Fibroblast of skin of abdomen (primary cell): Measurements from ENCODE around the gene PLEKHA6.

Experiments
- DNase-seq: peaks from one replicate; pipeline ENCODE4 v3.0.0-alpha.2; 2013

The PLEKHA6 gene

GRCh38 chr1:204380293-204380831 lies 20.6 kb upstream of the PLEKHA6 start:
- no peak for DNase-seq

GRCh38 chr1:204377800-204378668 lies 18.3 kb upstream of the PLEKHA6 start:
- DNase-seq, result no peak

- DNase-seq, result no peak
Observed at GRCh38 chr1:204376919-204377799, 17.4 kb upstream of the PLEKHA6 start.

DNA sequence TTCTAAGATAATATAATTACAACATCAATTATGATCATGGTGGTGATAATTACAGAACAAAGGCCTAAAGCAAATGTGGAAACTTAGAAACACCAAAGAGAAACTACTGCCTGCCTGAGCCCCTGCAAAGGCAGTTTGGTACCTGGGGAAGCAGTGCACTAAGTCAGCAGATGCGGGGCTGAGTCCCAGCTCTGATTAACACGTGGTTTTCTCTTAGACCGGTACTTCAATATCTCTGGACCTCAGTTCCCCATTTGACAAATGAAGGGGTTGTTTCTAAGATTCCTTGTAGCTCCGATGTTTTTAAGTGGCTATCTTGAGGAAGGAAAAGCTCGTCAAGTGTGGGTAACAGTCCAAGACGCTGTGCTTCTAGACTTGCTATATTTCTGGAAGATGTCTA lies 16.7 kb upstream of the PLEKHA6 start:
- no peak for DNase-seq

DNA sequence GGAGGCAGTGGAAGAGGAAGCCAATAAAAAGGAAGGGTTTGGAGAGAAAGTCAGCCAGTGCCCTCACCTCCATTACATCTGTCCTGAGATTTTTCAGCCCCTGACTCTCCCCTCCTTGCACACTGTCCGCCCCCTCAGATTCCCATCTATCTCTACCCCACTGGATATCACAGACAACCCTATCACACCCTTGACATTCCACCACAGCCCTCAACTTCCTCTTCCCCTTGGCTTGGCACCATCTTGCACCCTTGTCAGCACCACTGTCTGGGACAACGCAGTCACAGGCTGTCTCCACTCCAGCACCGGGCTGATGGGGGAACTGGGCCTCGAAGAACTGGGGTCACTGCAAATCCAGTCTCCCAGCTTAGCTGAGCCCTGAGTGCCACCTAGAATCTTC lies 14.2 kb upstream of the PLEKHA6 start:
- DNase-seq, result no peak

GRCh38 chr1:204370176-204370575 lies 10.4 kb upstream of the PLEKHA6 start:
- DNase-seq, result no peak

DNA sequence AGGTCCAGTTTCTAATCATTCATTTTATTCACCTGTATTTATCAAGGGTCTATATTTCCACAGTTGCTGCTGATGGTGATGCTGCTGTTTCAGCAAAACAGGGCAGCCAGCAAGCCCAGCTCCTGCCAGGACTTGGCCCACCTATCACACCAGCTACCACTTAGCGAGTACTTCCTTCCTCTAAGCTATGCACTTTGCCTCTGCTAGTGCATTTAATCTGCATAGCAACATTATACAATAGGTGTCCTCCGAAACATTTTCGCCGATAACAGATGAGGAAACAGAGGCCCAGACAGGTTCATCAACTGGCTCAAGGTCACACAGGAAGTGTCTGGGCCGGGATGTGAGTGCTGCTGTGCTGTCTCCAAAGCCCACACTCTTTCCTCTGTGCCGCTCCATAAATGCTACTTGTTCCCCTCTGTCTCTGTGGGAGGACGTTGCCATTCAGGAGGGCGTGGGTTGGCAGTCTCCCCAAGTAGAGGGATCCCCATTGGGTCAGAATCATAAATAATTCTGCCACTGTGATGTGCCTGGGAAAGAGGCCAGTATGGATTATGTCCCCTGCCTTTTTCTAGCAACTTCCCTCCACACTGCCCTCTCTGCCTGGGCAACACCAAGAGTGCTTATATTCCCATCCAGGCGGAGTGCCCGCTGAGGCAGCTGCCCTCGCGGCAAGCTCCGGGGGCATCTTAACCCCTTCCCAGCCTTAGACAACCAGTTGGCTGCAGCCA lies 9.4 kb upstream of the PLEKHA6 start:
- no peak for DNase-seq

- DNase-seq, result no peak
Observed at GRCh38 chr1:204367956-204368355, 8.2 kb upstream of the PLEKHA6 start.

DNA sequence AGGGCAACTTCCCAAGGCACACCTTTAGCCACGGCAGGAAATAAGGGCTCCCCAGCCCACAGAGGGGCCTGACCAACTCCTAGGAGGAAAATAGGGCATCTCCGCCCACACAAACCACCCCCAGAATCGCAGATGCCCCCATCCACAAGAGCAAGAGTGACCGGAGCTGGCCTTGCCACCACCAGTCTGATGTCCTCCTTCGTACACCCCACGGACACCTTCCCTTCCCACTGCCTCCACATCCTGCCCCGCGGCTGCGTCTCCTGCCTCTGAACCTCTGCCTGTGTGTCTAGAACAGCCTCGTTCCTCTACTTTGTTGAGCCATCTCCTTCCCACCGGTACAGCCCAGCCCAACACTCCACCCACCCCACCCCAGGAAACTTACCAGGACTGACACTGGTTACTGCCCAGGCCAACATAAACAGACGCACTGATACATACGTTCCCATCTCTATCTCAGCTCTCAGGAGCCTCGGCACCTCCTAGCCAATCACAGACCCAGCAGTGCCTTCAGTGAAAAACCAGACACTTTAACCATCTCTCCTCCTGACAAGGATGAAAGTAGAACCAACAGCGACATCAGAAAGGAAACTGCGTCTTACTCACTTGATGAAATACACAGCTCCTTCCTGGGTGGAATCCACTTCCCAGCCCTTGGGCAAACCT lies 7.6 kb upstream of the PLEKHA6 start:
- DNase-seq, result no peak

DNA sequence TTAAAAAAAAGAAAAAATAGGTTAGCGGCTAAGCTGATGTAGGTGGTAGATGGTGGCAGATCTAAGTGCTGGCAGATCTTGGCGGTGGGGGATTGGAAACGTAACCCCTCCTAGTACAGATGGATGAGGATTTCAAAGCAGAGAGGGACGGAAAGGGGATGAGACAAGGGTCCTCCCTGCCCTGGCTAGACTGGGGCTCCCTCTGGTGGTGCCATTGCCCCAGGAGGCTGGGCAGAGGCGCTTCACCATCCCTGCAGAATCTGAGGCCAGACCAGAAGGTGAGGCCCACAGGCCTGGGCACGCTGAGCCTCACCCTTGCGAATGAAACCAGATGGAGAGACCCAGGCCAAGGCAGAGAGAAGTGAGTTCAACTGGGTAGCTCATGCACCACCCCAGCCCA lies 7.0 kb upstream of the PLEKHA6 start:
- DNase-seq, result no peak

- peak; percentile 67 for DNase-seq
Observed at GRCh38 chr1:204363335-204364114, 3.8 kb upstream of the PLEKHA6 start.

GRCh38 chr1:204362984-204363334 lies 3.2 kb upstream of the PLEKHA6 start:
- no peak for DNase-seq

DNA sequence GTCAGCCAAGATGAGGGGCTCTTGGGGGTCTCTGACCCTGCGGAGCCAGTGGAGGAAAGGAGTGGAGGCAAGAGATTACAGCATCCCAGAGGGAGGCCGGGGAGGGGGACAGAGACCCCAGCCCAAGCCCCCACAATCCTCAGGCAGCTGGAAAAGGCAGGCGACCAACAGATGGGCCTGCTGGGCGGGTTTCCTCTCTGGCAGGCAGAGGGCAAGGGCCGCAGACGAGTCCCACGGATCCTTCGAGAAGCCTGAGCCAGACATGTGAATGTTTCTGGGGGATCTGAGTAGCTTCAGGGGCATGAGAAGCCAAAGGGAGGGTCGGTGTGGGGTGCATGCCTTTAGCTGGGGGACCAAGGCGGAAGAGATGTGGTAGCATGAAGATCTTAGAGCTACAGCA lies 2.1 kb upstream of the PLEKHA6 start:
- no peak for DNase-seq

DNA sequence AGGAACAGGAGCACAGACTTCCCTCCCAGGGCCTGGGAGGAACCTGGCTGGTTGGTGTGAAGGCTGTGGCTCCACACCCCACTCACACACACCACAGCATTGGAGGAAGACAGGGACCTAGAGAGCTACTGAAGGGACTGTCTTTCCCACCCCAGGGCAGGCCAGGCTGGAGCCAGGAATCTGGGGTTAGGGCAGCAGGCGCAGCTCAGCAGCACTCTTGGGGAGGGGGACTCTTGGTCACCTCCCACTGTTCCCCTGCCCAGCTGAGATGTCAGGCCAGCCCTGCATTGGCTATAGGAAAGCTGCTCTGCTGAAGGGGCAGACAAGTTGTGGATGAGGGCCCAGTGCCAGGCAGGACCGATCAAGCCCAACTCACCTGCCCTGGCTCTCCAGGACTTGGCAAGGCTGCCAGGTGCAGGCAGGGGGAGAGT lies 1.6 kb upstream of the PLEKHA6 start:
- no peak for DNase-seq

DNA sequence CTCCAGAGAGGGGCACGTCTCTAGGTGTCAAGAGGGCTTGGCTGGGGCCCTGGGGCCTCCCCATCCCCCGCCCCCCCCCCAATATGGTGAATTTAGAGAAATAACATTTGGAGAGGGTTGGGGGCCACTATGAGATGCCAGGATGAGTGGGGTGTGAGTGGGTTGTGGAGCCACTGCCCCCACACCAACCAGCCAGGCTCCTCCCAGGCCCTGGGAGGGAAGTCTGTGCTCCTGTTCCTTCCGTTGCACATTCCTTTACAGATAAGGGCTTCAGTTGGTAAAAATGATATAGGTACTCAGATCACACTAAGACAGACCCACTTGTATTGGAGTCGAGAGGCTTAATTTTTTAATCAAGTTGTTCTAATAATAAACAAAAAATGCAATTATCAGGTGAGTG lies 585 bp upstream of the PLEKHA6 start:
- DNase-seq, result no peak

- DNase-seq, result no peak
Observed at GRCh38 chr1:204359131-204359473, 627 bp downstream of the PLEKHA6 start.

GRCh38 chr1:204358605-204359004 lies 1.1 kb downstream of the PLEKHA6 start:
- DNase-seq, result no peak

DNA sequence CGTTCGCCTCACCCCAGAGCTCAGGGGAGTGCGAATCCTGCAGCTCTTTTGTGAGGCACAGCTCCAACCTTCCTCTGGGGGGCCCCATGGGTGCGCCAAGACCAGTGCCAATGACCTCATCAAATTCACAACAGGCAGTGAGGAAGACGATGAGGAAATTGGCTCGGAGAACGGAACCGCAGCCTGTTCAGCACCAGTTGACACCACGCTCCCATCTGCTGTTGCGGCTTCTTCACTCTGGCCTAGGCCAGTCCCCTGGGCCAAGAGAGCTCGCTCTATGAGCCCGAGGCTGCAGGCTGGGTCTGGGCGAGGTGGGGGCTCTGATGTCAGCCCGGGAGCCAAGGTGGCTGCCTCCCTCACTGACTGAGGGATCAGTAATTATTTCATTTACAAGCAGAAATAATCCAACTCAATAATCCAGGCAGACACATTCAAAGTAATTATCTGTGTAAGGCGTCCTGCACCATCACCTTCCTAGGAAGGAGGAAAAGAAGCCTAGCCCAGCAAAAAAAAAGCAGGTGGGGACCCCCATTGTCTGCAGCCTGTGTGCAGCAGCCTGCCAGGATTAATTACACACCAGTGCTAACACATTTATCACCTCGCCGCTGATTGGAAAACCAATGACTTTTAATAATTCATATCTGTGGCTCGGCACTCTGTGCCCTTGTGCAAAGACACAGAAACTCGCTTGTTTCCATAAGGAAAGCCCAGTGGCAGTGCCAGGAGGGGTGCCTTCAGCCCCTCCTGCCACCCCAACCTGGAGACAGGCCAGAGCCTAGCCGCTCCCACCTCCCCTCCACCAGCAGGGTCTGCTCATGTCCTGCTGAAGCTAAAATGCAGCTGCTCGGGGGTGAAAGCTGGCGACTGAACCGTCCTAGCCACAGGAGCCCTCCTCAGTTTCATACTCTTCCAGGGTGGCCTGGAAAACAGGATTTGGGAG lies 1.9 kb downstream of the PLEKHA6 start:
- no peak for DNase-seq

GRCh38 chr1:204356997-204357396 lies 2.7 kb downstream of the PLEKHA6 start:
- no peak for DNase-seq

- DNase-seq, result no peak
Observed at GRCh38 chr1:204355913-204356312, 3.8 kb downstream of the PLEKHA6 start.
